PC-9 (cell line): ENCODE measurements around the gene ZBTB4.

Experiments used
- EZH2 ChIP-seq: fragments of 200-600 bp; sonication (generic); IDR thresholded peaks from 2 replicates; pipeline ENCODE4 v1.8.0; 2017; ENCODE audit warnings: antibody characterized with exemption, low read depth
- TF ChIP-seq, protein P1 (sequence below): fragments of 200-600 bp; sonication (generic); conservative IDR thresholded peaks from 2 replicates; pipeline ENCODE4 v1.6.1; 2017; ENCODE audit warnings: mixed run types, antibody characterized with exemption, mild to moderate bottlenecking, moderate library complexity

DNA sequence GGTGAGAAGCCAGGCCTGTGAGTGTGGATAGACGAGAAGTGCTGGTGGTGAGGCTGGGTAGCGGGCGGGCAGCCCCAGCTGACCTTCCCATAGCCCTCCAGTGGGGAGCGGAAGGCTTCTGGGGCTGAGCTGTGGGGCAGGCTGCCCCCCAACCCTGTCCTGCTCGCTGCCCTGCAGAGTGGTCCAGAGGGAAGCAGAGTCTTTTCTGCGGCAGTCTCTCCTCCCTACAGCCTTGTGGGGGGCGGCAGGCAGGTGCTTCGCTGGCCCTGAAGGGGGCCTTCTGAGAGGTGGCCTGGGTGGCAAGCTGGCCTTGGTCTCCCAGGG lies 68.0 kb downstream of the ZBTB4 start:
- TF ChIP-seq, protein P1, sequence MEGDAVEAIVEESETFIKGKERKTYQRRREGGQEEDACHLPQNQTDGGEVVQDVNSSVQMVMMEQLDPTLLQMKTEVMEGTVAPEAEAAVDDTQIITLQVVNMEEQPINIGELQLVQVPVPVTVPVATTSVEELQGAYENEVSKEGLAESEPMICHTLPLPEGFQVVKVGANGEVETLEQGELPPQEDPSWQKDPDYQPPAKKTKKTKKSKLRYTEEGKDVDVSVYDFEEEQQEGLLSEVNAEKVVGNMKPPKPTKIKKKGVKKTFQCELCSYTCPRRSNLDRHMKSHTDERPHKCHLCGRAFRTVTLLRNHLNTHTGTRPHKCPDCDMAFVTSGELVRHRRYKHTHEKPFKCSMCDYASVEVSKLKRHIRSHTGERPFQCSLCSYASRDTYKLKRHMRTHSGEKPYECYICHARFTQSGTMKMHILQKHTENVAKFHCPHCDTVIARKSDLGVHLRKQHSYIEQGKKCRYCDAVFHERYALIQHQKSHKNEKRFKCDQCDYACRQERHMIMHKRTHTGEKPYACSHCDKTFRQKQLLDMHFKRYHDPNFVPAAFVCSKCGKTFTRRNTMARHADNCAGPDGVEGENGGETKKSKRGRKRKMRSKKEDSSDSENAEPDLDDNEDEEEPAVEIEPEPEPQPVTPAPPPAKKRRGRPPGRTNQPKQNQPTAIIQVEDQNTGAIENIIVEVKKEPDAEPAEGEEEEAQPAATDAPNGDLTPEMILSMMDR, result no peak
- no peak for TF ChIP-seq EZH2
